Muscle of leg (tissue), 11 donors: Measurements from ENCODE around the gene ADCY5. TPM values are rescaled to one million over a fixed set of nuclear protein-coding genes. Genes with fewer than 3 reads are reported as not detected.

Experiments used
- DNase-seq: peaks from one replicate; pipeline ENCODE4 v3.0.0; 2013
- H3K27ac ChIP-seq: one replicate; pipeline ENCODE4 v1.5.1; 2013; ENCODE audit warnings: mild to moderate bottlenecking, low read length, control low read depth
- H3K27me3 ChIP-seq: one replicate; pipeline ENCODE4 v1.6.1; 2013; ENCODE audit warnings: low read length; ENCODE audit not compliant: control insufficient read depth, insufficient read depth
- H3K36me3 ChIP-seq: one replicate; pipeline ENCODE4 v1.6.1; 2013; ENCODE audit warnings: low read length; ENCODE audit not compliant: control insufficient read depth, insufficient read depth
- H3K4me1 ChIP-seq: one replicate; pipeline ENCODE4 v1.6.1; 2013; ENCODE audit warnings: low read length; ENCODE audit not compliant: control insufficient read depth, insufficient read depth
- H3K4me3 ChIP-seq: one replicate; pipeline ENCODE4 v1.5.1; 2013; ENCODE audit warnings: low read length, control low read depth
- H3K9me3 ChIP-seq: replicated peaks from 2 replicates; pipeline ENCODE4 v1.6.1; 2013; ENCODE audit warnings: low read depth, low read length; ENCODE audit not compliant: control insufficient read depth
- WGBS: methylation state at CpG from one replicate; pipeline ENCODE4 v1.1.5; 2013; ENCODE audit warnings: missing lambda C conversion rate; ENCODE audit not compliant: insufficient coverage; 5-methylcytosine and 5-hydroxymethylcytosine counted together
- polyA plus RNA-seq, 8 donors: library from polyadenylated mRNA; unstranded; fragments of 120-200 nt; gene quantifications; one replicate each; pipeline versions ENCODE4 v1.2.1 to v1.2.3, GENCODE V29; 2013; ENCODE audit warnings: inconsistent platforms in 1 of 8, low replicate concordance in 1 of 8; ENCODE audit not compliant: insufficient read length in 8 of 8, insufficient read depth in 1 of 8
- total RNA-seq: library from RNA; stranded (reverse); fragments of 120-200 nt; gene quantifications from one replicate; pipeline ENCODE4 v1.2.4, GENCODE V29; 2013

The ADCY5 gene
- total and polyA plus RNA-seq, 9 donors = 1.8 to 6.1 (median 4.4) TPM

DNA sequence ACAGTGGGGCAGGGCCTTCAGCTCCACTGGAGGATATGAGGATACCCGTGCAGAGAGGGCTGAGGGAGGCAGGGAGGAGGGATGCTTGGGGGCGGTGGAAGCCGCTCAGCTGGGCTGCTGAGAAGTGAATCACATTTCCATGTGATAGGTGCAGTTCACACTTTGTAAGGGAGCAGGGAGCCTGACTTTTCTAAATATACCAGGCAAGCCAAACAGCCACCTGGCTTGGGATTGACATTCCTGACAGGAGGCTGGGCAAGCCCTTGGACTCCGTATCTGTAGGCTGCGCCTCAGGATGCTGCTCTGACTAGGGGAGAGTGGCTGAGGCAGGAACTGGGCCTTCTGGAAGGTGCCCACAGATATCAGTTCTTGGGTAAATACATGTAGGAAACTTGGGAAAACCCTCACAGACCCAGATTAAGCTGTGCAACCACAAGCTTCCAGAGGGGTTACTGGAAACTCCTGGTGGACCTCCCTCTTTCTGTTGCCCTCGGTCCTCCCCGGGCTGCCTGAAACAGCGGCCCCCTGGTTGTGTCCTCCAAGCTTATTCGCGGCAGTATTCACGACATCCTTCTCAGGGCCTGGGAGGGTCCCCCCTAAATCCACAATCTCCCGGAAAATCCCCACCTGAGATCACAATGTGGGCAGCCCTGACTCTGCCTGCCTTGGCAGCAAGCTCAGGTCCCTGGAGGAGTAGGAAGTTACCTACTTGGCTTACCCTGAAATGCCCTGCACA lies 33.0 kb upstream of the ADCY5 start:
- DNase-seq = no peak
- Histone ChIP-seq H3K36me3 (no peaks in the 10 kb centered on the region), H3K9me3 (no peaks in the 10 kb centered on the region), H3K27me3 (no peaks in the 10 kb centered on the region), H3K4me3 (no peak overlapping the region), H3K27ac (no peak overlapping the region), H3K4me1 (no peaks in the 10 kb centered on the region)
- WGBS = 66% methylated on average over 10 of the region's 12 CpGs

DNA sequence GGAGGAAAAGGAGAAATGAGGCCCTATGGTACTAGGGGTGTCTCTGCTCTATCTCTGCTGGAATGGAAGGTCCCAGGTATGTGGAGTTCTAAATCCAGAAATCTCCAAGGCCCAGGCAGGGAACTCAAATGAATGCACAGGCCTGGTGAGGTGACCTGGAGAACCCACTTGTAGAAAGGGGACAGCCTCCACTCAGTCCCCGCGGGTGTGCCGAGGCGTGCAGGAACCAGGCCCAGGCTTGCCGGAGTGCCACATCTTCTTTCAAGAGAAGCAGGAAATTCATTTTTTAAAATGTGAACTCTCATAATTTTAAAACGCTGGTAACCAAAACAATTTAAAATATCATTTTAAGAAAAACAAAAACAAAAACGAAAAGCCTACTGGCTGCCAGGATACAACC lies 32.2 kb upstream of the ADCY5 start:
- Histone ChIP-seq H3K27me3 (no peaks in the 10 kb centered on the region), H3K36me3 (no peaks in the 10 kb centered on the region), H3K4me3 (no peak overlapping the region), H3K4me1 (no peaks in the 10 kb centered on the region), H3K27ac (no peak overlapping the region), H3K9me3 (no peaks in the 10 kb centered on the region)
- 100% methylated on average over 1 of the region's 7 CpGs for WGBS
- DNase-seq = no peak

DNA sequence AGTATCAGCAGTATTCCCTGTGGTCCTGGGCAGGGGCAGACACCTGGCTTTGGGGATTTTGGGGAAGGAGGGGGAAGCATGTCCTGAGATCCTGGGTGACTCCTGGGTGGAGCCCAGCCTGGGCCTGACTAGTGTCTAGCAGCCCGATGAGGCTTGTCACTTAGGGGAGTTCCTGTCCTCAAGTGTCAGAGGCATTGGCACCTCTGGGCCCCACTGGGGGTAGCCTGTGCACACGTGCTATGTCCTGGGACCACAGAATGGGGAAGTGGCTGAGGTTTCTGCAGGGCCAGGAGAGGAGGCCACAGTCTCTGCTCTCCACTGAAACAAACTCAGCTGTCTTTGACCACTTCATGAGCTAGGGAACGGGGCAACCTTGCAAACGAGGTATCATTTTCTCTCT lies 31.5 kb upstream of the ADCY5 start:
- H3K27ac ChIP-seq = no peak overlapping the region
- H3K27me3 ChIP-seq = no peaks in the 10 kb centered on the region
- H3K36me3 ChIP-seq = no peaks in the 10 kb centered on the region
- no peak for DNase-seq
- no peaks in the 10 kb centered on the region for H3K4me1 ChIP-seq
- H3K9me3 ChIP-seq = no peaks in the 10 kb centered on the region
- WGBS = 43% methylated on average over 2 of the region's 4 CpGs
- H3K4me3 ChIP-seq = no peak overlapping the region

DNA sequence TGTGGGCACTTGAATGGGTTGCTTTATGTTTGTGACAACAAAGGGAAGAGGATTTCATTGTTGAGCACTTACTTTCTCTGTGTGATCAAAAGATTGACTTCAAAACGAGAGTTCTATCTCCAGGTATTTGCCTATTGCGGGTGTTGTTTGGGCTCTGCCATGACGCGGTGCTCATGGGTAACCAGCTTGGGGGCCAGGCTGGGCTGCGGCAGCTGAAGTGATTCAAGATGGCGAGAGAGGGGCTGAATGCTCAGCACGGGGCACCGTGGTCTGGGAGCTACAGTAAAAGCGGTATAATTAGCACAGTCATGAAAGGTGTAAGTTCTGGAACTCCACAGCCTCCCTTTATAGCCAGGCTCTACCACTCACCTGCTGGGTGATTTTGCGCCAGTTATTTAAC lies 31.0 kb upstream of the ADCY5 start:
- peaks cover 3% of the 10 kb centered on the region for H3K27me3 ChIP-seq
- no peak overlapping the region for H3K27ac ChIP-seq
- H3K36me3 ChIP-seq = no peaks in the 10 kb centered on the region
- H3K9me3 ChIP-seq = no peaks in the 10 kb centered on the region
- no peaks in the 10 kb centered on the region for H3K4me1 ChIP-seq
- DNase-seq = no peak
- 79% methylated on average over 9 of the region's 10 CpGs for WGBS
- H3K4me3 ChIP-seq = no peak overlapping the region

DNA sequence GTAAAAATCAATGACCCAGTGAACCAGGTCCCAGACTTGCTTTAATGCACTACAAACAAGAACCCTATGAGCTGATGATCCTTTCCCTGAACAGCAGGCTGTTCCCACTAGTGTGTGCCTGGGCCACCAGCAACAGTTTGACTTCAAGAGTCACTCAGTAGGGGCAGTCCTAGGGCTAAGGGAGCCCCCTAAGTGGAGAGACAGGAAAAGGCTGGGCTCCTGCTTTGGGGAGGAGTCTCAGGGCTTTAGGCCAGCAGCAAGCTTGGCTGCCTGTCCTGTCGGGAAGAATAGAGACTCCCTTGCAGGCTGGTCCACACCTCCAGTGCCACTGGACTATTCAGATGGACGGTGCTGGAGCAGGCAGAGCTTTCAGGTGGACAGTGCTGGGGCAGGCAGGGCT lies 29.4 kb upstream of the ADCY5 start:
- Histone ChIP-seq H3K27ac (no peak overlapping the region), H3K4me1 (no peaks in the 10 kb centered on the region), H3K27me3 (peaks cover 3% of the 10 kb centered on the region), H3K9me3 (no peaks in the 10 kb centered on the region), H3K36me3 (no peaks in the 10 kb centered on the region), H3K4me3 (no peak overlapping the region)
- 50% methylated on average over 1 of the region's 2 CpGs for WGBS
- no peak for DNase-seq

DNA sequence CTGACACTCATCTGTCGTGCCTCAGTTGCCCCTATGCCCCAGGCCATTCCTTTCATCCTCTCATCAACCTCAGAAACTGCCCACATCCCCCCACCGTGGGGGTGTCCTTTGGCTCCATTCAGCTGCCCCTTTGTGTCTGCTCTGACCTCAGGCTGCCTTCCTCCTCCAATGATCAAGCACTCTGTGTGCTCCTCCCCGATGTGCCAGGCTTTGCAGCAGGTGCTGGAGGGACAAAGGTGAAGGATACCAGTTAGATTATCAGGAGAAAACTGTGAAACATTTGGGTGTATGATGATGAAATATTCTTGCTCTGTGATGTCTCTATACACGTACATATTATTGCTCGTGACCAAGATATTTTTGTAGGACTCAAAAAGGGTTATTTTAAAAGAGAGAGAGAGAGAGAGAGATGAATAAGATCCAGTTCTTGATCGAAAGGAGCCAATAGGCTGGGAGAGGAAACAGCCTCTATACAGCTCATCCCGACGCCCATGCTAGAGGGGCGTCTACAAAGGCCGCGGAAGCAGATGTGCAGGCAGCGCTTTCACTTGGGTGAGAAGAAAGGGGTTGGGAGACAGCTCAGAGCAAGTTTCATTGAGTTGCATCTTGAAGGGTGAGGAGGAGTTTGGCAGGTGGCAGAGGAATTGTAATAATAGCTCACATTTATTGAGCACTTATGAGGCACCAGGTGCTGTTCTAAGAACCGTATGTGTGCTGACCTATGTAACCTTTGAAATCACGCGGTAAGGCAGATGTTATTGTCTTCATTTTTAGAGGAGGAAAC lies 28.3 kb upstream of the ADCY5 start:
- H3K27me3 ChIP-seq = peaks cover 3% of the 10 kb centered on the region
- no peak for DNase-seq
- H3K27ac ChIP-seq = no peak overlapping the region
- H3K4me3 ChIP-seq = no peak overlapping the region
- WGBS = 62% methylated on average over 13 of the region's 15 CpGs
- H3K9me3 ChIP-seq = no peaks in the 10 kb centered on the region
- H3K4me1 ChIP-seq = no peaks in the 10 kb centered on the region
- H3K36me3 ChIP-seq = no peaks in the 10 kb centered on the region

DNA sequence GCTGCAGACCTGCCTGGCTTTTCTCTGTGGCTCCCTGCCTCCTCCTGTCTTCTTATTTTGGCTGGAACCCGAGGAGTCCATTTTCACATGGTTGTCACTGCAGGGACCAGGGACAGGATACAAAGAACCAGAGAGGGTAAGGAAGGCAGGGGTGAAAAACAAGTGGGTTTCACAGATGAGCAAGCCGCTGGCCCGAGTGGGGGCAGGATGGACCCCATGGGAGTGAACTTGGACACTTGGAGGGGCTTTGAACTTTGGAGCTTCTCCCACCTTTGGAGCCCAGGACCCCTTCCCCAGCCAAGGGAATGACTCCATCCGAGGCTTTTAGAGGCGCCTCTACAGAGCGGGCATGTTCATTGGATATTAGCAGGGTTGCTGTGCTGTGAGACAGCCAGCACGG lies 26.9 kb upstream of the ADCY5 start:
- no peak for DNase-seq
- Histone ChIP-seq H3K4me1 (no peaks in the 10 kb centered on the region), H3K9me3 (no peaks in the 10 kb centered on the region), H3K27me3 (peaks cover 3% of the 10 kb centered on the region), H3K27ac (no peak overlapping the region), H3K4me3 (no peak overlapping the region), H3K36me3 (no peaks in the 10 kb centered on the region)
- WGBS = 87% methylated on average over 3 of the region's 7 CpGs

DNA sequence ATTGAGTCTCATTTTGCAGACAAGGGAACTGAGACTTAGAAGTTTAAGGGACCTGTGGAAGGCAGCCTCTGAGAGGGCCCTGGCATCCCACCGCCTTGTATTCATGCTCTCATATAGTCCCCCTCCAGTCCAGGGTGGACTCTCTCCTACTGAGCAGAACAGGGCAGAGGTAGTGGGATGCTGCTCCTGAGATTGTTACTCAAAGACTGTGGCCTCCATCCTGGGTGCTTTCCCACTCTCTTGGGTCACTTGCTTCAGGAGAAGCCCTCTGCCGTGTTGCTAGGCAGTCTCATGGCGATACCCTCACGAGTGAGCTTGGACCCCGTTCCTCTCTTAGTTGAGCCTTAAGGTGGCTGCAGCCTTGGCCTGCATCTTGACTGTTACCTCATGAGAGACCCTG lies 22.2 kb upstream of the ADCY5 start:
- 62% methylated on average over 4 of the region's 5 CpGs for WGBS
- Histone ChIP-seq H3K36me3 (no peaks in the 10 kb centered on the region), H3K9me3 (no peaks in the 10 kb centered on the region), H3K4me3 (no peak overlapping the region), H3K27me3 (peaks cover 11% of the 10 kb centered on the region), H3K4me1 (no peaks in the 10 kb centered on the region), H3K27ac (no peak overlapping the region)
- no peak for DNase-seq

DNA sequence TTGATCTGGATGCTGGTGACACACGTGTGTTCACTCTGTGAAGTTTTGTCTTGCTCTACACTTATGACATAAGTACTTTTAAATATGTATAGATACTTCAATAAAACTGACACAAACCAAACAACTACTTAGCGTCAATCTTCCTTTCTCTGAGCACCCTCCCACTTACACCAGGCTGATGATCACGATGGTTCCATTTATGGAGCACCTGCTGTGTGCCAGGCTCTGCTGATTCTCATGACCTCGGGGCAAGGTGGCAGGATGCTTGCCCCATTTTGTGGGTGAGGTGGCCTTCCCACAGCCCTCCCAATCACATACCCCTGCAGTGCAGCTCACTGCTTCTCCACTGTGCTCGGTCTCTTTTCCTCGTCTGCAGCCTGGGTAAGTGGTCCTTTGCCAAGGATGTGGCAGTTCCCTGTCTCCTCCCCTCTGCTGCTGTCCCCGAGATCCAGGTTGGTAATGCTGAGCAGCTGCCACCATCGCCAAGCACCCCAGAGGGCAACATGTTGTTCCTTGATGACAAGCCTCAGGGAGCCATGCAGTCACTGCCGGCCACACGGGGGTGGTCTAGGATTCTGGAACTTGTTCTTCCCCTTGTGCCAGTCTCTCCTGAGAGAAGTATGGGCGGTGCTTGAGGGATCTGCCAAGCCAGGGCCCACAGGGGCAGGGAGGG lies 20.6 kb upstream of the ADCY5 start:
- Histone ChIP-seq H3K27ac (no peak overlapping the region), H3K4me1 (no peaks in the 10 kb centered on the region), H3K4me3 (no peak overlapping the region), H3K27me3 (peaks cover 8% of the 10 kb centered on the region), H3K9me3 (no peaks in the 10 kb centered on the region), H3K36me3 (no peaks in the 10 kb centered on the region)
- no peak for DNase-seq
- WGBS = 80% methylated on average over 7 of the region's 11 CpGs

DNA sequence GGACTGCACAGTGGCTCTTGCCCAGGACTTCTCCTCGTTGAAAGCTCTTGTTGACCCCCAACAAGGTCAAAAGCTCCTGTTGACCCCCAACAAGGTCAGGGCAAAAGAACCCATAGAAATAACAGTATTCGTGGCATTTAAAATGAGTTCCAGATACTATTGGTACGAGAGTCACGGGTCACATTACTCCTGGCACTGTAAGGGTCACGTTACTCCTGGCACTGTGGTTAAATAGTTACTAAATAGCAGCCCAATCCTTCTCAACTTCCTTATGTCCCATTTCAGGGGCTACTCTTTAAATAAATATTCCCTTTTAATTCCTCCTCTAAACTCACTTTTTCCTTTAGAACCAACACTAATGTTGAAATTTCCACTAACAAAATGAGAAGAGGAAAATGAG lies 18.2 kb upstream of the ADCY5 start:
- WGBS = 54% methylated on average over 3 of the region's 5 CpGs
- DNase-seq = no peak
- Histone ChIP-seq H3K4me3 (no peak overlapping the region), H3K36me3 (no peaks in the 10 kb centered on the region), H3K27ac (no peak overlapping the region), H3K4me1 (no peaks in the 10 kb centered on the region), H3K27me3 (peaks cover 10% of the 10 kb centered on the region), H3K9me3 (no peaks in the 10 kb centered on the region)
